Endometrial microvascular endothelial cells (primary cell): ENCODE results near the gene PFDN2. TPM values are rescaled to one million over a fixed set of nuclear protein-coding genes. Genes with fewer than 3 reads are reported as not detected.

Experiments used
- in situ Hi-C: cut with HindIII; loops from 2 replicates; pipeline ENCODE4 v1.10.0; 2017; ENCODE audit warnings: low sequenced_read_pairs, low pct_unique_long_range_greater_than_20kb; ENCODE audit errors: inconsistent ontology term
- total RNA-seq: library from RNA; depleted of rRNA; stranded (reverse); fragments of >200 nt; gene quantifications from one replicate; pipeline ENCODE4 v1.2.3, GENCODE V29; 2015; ENCODE audit errors: inconsistent ontology term

Gene PFDN2, protein sequence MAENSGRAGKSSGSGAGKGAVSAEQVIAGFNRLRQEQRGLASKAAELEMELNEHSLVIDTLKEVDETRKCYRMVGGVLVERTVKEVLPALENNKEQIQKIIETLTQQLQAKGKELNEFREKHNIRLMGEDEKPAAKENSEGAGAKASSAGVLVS
- total RNA-seq: 49.2 TPM

DNA sequence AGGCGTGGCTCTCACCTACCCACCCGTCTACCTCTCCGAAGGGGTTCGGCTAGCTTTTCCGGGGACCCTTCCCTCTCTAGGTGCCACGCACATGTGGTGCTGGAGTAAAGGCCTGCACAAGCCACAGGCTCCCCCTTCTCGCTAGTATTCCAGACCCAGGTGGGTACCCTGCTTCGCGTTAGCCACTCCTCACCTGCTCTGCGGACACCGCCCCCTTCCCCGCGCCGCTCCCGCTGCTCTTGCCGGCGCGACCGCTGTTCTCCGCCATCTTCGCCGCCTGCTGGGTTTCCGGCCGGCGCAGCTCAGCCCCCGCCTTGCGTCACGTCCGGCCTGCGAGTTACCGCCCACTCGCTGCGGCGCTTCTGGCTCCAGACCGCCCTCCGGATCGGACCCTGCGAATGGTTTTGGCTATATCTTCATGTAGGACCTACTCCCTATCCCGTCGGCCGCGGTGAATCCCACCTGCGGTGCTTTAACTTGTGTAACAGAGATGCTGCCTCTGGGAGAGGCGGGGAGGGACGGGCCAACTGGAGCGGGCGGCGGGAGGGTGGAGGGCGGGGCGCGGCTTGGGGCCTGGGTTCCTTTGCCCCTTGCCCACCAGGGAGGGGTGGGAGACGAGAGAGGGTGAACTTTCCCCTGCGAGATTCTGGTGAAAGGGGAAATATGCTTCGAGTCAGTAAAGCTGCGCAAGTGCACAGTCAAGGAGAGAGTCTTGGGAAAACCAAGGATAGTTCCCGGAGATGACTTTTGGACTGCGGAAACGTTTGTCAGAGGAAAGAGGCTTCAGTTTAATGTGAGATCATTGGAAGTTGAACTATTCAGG, at the start of gene PFDN2, which contains the start of gene NIT1:
PFDN2 (minus strand) TSS at position 279 of the 823 bp plus-strand sequence; CDS start at position 268, 11 bp downstream.
NIT1 (plus strand) TSS at position 347 of the 823 bp plus-strand sequence; CDS start at position 419, 72 bp downstream.
- in situ Hi-C loops: no loop called here

DNA sequence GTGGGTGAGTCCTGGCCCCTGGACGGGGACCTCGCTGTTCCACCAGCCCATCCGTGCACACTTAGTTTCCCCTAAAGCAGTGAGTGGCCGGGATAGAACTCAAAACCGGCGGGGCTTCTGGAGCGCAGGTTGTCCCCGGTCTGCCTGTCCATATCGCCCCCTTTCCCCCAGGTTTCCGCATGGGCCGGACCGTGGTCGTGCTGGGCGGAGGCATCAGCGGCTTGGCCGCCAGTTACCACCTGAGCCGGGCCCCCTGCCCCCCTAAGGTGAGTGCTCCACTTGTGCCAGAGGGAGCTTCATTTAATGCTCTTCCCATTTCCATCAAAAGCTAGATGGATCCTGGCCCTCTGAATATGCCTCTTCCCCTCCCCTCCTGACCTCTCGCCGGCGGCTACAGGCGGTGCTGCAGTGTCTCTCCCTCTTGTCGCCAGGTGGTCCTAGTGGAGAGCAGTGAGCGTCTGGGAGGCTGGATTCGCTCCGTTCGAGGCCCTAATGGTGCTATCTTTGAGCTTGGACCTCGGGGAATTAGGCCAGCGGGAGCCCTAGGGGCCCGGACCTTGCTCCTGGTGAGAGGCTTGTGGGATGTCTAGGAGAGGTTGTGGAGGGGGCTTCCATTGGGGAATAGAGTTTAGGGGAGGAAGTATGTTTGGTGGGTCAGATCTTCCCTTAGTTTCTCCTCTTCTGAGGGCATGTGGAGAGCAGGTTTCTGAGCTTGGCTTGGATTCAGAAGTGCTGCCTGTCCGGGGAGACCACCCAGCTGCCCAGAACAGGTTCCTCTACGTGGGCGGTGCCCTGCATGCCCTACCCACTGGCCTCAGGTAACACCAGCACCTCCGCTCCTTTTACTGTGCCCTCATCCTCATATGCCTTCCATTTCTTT, 49.1 kb upstream of the PFDN2 start:
- in situ Hi-C loops: no loop called here

DNA sequence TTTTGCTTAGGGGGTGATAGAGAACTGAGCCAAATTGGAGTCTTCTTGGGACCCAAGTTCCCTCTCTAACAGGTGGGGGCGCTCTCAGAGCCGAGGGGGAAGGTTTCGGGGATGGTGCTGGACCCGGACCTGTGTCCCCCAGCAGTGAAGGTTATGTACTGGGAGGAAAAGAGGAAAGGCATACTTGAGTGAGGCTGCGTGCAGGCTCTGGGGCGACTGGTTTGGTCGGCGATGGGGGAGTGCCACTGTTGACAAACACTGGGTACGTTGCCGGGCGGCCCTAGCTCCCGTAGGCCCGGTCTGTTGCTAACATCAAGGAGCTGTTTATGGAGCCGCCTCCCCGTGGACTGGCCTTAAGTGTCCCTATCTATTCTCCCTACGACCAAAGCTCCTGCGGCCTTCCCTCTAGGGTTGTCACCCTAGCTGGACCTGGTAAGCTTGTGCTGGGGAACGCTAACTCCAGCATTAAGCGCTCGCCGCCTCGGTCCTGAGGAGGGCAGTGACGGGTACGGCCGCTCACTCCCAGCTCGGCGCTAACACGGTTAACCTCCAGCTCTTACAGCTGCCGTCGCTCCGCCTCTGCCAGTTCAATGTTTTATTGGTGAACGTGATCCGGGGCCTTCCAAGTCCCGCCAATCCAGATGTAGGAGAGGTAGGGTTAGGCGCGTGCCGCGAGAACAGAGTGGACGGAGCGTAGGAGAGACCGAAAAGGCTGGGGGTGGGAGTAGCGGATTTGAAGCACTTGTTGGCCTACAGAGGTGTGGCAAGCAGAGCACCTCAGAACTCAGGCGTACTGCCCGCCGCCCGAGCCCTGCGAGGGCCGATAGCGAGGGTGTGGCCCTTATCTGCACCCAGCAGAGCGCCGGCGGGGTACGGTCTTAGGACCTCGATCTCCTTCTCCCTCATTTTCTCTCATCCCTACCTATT, 48.2 kb upstream of the PFDN2 start, which contains the start of gene PPOX:
PPOX (plus strand) TSS at position 685 of the 927 bp plus-strand sequence. CDS start 422 bp downstream, outside the sequence.
- in situ Hi-C loops: no loop called here

DNA sequence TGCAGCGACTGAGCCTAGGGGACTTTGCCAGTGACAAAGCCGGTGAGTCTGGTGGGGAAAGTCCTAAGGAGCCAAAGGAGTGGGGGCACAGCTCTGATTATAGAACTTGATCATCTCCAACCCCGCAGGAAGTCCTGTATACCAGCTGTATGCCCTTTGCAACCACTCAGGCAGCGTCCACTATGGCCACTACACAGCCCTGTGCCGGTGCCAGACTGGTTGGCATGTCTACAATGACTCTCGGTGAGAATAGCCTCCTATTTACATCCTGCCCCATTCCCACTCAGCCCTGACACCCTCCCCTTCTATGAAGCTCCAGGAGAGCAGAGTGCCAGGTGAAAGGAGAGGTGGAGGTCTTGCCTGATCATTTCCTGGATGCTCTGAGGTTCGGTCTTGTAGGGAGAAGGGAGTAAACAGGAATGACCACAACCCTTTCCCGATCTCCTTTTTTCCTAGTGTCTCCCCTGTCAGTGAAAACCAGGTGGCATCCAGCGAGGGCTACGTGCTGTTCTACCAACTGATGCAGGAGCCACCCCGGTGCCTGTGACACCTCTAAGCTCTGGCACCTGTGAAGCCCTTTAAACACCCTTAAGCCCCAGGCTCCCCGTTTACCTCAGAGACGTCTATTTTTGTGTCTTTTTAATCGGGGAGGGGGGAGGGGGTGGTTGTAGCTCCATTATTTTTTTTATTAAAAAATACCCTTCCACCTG, 47.2 kb upstream of the PFDN2 start:
- in situ Hi-C loops: no loop called here

DNA sequence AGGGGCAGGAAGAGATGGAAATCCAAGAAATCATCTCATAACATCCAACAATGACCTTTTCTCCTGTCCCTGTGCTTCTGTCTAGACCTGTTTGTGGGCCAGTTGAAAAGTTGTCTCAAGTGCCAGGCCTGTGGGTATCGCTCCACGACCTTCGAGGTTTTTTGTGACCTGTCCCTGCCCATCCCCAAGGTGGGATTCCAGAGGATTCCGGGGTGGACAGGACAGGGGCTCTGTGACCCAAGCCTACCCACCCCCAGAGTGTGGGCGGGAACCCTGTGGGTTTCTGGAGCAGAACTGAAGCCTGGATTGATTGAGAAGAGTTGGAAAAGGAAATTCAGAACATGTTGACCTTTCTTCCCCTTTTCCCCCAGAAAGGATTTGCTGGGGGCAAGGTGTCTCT, 46.0 kb upstream of the PFDN2 start:
- in situ Hi-C loops: no loop called here

DNA sequence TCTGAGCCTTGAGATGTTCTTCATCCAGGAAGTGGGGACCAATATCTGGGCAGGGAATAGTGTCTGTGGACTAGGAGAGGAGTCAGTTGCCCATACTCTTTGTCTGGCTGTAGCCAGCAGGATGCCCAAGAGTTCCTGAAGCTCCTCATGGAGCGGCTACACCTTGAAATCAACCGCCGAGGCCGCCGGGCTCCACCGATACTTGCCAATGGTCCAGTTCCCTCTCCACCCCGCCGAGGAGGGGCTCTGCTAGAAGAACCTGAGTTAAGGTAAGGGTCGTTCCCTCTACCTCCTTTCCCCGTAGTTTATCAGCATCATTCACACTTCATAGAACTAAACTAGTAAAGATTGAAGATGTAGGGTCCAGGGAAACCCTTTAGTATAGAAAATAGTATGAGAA, 45.0 kb upstream of the PFDN2 start:
- in situ Hi-C loops: no loop called here

DNA sequence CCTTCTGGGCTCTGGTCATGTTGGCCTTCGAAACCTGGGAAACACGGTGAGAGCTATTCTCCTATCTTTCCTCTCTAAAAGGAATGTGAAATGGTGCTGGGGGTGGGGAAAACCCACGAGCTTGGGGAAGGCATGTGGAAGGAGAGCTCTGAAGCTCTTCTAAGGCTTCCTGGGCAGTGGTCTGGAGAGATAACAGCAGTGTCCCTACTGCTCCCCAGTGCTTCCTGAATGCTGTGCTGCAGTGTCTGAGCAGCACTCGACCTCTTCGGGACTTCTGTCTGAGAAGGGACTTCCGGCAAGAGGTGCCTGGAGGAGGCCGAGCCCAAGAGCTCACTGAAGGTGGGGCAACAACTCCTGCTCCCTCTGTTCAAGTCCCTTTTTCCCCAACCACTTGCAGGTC, 44.2 kb upstream of the PFDN2 start:
- in situ Hi-C loops: no loop called here

DNA sequence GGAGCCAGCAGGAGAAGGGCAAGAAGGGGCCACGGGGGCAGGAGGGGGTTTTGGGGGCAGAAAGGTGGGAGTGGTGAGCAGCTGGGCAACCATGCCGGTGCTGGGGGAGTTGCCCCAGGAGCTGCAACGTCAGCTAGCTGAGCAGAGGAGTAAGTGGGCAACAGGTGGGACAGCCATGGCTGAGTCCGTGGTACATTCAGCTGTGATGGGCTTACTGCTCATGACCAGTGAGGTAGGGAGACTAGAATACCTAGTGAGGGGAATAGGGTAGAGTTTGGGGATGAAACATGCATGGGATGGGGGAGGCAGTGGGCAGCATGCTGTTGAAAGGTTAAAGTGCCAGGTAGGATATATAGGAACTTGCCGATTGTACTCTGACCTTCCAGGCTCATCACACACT, 43.8 kb upstream of the PFDN2 start:
- in situ Hi-C loops: no loop called here

DNA sequence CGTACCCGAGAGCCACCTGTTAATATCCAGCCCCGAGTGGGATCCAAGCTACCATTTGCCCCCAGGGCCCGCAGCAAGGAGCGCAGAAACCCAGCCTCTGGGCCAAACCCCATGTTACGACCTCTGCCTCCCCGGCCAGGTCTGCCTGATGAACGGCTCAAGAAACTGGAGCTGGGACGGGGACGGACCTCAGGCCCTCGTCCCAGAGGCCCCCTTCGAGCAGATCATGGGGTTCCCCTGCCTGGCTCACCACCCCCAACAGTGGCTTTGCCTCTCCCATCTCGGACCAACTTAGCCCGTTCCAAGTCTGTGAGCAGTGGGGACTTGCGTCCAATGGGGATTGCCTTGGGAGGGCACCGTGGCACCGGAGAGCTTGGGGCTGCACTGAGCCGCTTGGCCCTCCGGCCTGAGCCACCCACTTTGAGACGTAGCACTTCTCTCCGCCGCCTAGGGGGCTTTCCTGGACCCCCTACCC, 42.9 kb upstream of the PFDN2 start:
- in situ Hi-C loops: no loop called here

DNA sequence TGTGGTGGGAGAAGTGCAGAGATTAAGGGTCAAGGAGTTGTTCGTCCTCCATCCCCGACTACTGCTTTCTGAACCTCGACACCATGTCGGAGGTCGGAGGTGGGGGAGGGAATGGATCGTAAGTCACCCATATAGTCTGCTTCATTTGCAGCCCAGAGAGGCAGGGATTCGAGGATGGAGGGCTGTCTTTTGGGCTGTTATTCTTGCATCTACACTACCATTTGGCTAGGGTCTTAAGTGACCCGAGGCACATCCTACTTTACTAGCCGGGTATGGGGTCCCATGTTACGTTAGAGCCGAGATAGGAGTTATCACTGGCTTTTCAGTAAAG, 42.0 kb upstream of the PFDN2 start:
- in situ Hi-C loops: no loop called here

DNA sequence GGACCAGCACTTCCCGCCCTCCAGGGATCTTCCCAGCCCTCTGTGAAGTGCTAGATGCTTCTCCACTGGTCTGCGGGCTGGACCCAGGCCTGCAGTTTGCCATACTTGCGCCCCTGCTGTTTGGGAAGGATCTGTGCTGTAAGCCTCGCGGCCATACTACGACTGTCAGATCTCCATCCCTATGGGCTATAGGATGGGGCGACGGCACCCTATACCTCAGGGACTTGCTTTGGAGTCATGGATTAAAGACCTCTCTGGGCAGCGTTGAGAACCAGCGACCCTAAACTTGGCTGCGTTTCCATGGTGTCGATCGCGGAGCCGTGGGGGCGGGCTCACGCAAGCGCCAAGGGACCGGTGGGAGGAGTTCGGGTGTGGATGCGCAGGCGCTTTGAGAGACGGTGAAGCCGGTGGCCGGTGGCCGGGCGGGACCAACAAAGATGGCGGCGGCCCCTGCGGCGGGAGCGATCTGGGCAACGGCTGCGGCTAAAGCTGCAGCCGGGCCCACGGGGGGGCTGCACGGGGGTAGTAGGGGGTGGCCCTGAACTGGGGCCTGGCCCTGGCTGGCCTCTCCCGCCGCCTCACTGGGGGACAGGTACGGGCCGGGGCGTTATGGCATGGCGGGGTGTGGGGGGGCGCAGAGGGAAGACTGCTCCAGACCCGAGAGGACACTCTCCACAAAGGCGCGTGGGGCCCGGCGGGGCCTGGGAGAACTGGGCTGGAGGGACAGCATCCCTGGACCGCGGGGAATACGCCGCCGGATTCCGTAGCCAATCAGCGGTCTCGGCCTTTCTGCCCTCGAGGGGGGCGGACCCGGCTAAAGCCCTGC, 41.5 kb upstream of the PFDN2 start, which contains the start of gene USP21:
USP21 (plus strand) TSS at position 414 of the 826 bp plus-strand sequence. CDS start 1,141 bp downstream, outside the sequence.
- in situ Hi-C loops: no loop called here

DNA sequence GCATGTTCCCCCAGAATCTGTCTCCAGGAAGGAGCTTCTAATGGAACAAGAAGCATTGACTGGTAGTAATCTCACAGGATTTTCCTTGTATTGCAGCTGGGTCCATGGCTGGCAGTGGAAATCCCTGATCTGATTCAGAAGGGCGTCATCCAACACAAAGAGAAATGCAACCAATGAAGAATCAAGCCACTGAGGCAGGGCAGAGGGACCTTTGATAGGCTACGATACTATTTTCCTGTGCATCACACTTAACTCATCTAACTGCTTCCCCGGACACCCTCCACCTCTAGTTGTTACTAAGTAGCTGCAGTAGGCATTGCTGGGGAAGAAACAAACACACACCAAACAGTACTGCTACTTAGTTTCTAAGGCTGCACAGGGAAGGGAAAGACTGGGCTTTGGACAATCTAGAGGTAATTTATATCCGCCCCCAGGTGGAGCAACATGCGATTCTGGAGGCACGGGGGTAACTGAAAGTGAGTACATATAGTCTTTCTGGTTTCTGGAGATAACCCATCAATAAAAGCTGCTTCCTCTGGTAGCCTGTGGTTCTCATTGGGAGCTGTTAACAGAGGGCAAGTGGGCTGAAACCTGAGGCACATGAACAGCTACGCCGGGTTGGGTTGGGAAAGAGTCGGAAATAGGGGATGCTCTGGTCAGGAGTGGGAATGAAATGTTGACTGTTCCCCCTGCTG, 40.6 kb upstream of the PFDN2 start:
- in situ Hi-C loops: no loop called here

DNA sequence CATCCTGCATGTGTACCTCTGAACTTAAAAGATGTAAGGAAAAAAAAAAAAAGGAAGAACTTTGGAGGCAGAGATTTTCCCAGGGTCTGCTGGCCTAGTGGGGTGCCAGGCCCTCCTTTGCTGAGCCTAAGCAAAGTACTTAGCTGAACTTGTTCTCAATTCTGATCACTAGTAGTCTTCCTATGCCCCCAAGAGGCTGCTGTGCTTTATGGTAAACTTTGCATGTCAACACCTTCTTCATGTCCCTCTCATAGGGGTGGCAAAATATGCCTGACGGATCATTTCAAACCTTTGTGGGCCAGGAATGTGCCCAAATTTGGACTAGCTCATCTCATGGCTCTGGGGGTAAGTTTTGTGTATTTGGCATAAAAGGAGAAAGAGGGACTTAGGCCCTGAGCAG, 40.0 kb upstream of the PFDN2 start:
- in situ Hi-C loops: no loop called here

DNA sequence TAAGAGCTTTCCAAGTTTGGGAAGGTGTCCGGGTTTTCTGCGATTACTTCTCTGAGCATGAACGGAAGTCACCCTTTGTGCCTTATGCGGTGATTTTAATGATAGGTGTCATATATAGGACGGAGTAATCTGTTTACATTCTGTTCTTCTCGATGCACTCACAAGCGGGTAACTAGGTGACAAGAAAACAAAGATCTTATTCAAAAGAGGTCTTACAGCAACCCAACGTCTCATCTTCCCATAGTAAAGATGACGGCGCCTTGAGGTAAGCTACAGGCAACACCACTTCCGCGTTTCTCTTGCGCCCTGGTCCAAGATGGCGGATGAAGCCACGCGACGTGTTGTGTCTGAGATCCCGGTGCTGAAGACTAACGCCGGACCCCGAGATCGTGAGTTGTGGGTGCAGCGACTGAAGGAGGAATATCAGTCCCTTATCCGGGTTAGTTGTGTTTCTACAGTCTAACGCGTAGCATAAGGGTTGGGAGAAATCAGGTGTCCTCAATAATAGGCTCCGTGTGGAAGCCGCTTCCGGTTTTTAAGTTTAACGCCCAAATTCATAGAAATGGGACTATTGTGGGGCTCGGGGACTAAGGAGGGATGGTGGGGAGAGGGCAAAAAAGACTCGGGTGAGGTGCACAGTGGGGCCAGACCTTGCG, 36.0 kb upstream of the PFDN2 start, which contains the start of gene UFC1:
UFC1 (plus strand) TSS at position 297 of the 656 bp plus-strand sequence; CDS start at position 317, 20 bp downstream.
- in situ Hi-C loops: no loop called here

DNA sequence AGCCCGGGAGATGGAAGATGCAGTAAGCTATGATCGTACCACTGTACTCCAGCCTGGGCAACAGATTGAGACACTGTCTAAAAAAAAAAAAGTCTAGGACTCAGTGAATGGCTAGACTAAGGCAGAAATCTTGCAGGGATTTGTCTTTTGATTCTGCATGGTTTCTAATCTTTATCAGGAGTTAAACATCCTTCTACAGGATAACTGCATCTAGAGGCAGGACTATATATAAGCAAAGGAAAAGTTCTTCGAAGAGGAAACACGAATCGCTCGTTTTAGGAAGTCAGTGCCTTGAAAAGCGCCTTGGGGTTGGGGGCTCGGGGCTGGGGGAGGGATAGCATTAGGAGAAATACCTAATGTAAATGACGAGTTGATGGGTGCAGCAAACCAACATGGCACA, 35.3 kb upstream of the PFDN2 start:
- in situ Hi-C loops: no loop called here

DNA sequence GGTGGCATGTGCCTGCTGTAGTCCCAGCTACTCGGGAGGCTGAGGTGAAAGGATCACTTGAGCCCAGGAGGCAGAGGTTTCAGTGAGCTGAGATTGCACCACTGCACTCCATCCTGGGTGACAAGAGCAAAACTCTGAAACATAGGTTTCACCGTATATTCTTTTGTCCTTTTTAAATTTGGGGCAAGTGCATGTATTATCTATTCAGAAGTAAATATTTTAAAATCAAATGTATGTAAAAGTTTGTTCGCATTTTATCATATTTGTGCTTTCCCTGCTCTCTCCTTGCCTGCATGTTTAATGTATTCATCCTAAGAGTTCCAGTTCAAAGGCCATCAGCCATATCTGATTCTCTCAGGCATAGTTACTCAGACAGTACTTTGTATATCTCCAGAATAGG, 28.0 kb upstream of the PFDN2 start:
- in situ Hi-C loops: no loop called here
